Endothelial cell of umbilical vein (primary cell): ENCODE results near the gene ODF2L. TPM values are rescaled to one million over a fixed set of nuclear protein-coding genes. Genes with fewer than 3 reads are reported as not detected.

Experiments used
- BruUV-seq: library from RNA; stranded (reverse); fragments of 400-500 nt; replicated peaks from 2 replicates; lab custom pipeline; 2021; lab: Mats Ljungman, UMichigan
- CTCF ChIA-PET: fragments of 300-600, 350-600 bp; sonication (Branson Sonifier 250); formaldehyde crosslinking; loops from one replicate; lab custom pipeline; 2021; ENCODE audit warnings: antibody characterized with exemption, inconsistent platforms; lab: Charles Lee
- POLR2A ChIA-PET: fragments of 300-600, 350-600 bp; sonication (Branson Sonifier 250); formaldehyde crosslinking; loops from one replicate; lab custom pipeline; 2021; ENCODE audit warnings: antibody characterized with exemption, inconsistent platforms; lab: Charles Lee
- DNase-seq: peaks from one replicate; pipeline ENCODE4 v3.0.0-alpha.2; 2011; ENCODE audit warnings: low read depth, low spot score
- FAIRE-seq: peaks from 2 replicates; lab custom pipeline; 2011; peaks lifted over from hg19 to GRCh38; lab: Jason Lieb, UNC
- H2AFZ ChIP-seq: 2 replicates; pipeline ENCODE4 v1.6.0; 2012; ENCODE audit warnings: low read depth, low read length, control low read depth, inconsistent platforms
- H3K27ac ChIP-seq: 2 replicates; pipeline ENCODE4 v1.5.1; 2011; ENCODE audit warnings: low read depth, mild to moderate bottlenecking, control low read depth, low read length, moderate library complexity; ENCODE audit not compliant: insufficient read depth
- H3K27me3 ChIP-seq, 2 experiments: 2 replicates each; pipeline versions ENCODE4 v1.6.0 to v1.6.1; 2011; ENCODE audit warnings: low read length in 2 of 2, mixed read lengths in 1 of 2; ENCODE audit not compliant: control insufficient read depth in 2 of 2, insufficient read depth in 2 of 2
- H3K36me3 ChIP-seq, 2 experiments: 2 replicates in 1 of 2; 3 replicates in 1 of 2; pipeline ENCODE4 v1.5.1; 2011; ENCODE audit warnings: low read length in 2 of 2, mild to moderate bottlenecking in 1 of 2, moderate library complexity in 1 of 2; ENCODE audit not compliant: control insufficient read depth in 2 of 2, insufficient read depth in 2 of 2; ENCODE audit errors: extremely low read depth in 1 of 2
- H3K4me1 ChIP-seq: 3 replicates; pipeline ENCODE4 v1.5.1; 2011; ENCODE audit warnings: mild to moderate bottlenecking, low read length; ENCODE audit not compliant: control insufficient read depth, insufficient read depth; ENCODE audit errors: extremely low read depth
- H3K4me2 ChIP-seq: 2 replicates; pipeline ENCODE4 v1.6.1; 2011; ENCODE audit warnings: low read length, control low read depth, mixed read lengths; ENCODE audit not compliant: insufficient read depth
- H3K4me3 ChIP-seq, 3 experiments: fragments of 200-600 bp in 1 of 3; sonication (generic), shearing (Covaris generic) in 1 of 3; replicated peaks in 1 of 3; 2 replicates each; pipeline ENCODE4 v1.5.1; 2011 to 2016; ENCODE audit warnings: control low read depth in 3 of 3, low read length in 3 of 3, mild to moderate bottlenecking in 2 of 3, inconsistent platforms in 1 of 3, low read depth in 1 of 3, moderate library complexity in 1 of 3; ENCODE audit not compliant: insufficient read depth in 1 of 3
- H3K79me2 ChIP-seq: 2 replicates; pipeline ENCODE4 v1.6.0; 2012; ENCODE audit warnings: low read length, inconsistent platforms; ENCODE audit not compliant: control insufficient read depth, insufficient read depth
- H3K9ac ChIP-seq: replicated peaks from 2 replicates; pipeline ENCODE3; 2011; ENCODE audit warnings: low read length, control low read depth; ENCODE audit not compliant: insufficient read depth; ENCODE audit errors: extremely low read depth
- H3K9me1 ChIP-seq: replicated peaks from 3 replicates; pipeline ENCODE4 v1.6.0; 2011; ENCODE audit warnings: mild to moderate bottlenecking, low read length; ENCODE audit not compliant: control insufficient read depth, insufficient read depth; ENCODE audit errors: extremely low read depth
- H3K9me3 ChIP-seq: replicated peaks from 2 replicates; pipeline ENCODE4 v1.5.1; 2012; ENCODE audit warnings: low read length, inconsistent platforms; ENCODE audit not compliant: control insufficient read depth, insufficient read depth
- H4K20me1 ChIP-seq: replicated peaks from 2 replicates; pipeline ENCODE3; 2011; ENCODE audit warnings: mild to moderate bottlenecking, low read length; ENCODE audit not compliant: control insufficient read depth, insufficient read depth; ENCODE audit errors: extremely low read depth
- EZH2 ChIP-seq: IDR thresholded peaks from 2 replicates; pipeline ENCODE4 v1.6.1; 2012; ENCODE audit warnings: borderline replicate concordance, low read depth, mild to moderate bottlenecking, moderate library complexity, low read length, inconsistent platforms; ENCODE audit not compliant: severe bottlenecking
- FOS ChIP-seq: IDR thresholded peaks from 2 replicates; pipeline ENCODE4 v1.6.1; 2011; ENCODE audit warnings: mild to moderate bottlenecking, low read length, moderate library complexity, borderline replicate concordance; ENCODE audit not compliant: insufficient read depth
- GATA2 ChIP-seq: IDR thresholded peaks from 2 replicates; pipeline ENCODE4 v1.7.0; 2011; ENCODE audit warnings: low read depth, mild to moderate bottlenecking, moderate library complexity, mixed read lengths, low read length; ENCODE audit not compliant: insufficient read length, insufficient read depth
- MYC ChIP-seq: IDR thresholded peaks from one replicate; pipeline ENCODE4 v1.6.1; 2011; ENCODE audit warnings: mild to moderate bottlenecking, low read depth, low read length
- POLR2A ChIP-seq: IDR thresholded peaks from 2 replicates; pipeline ENCODE4 v1.6.1; 2012; ENCODE audit warnings: low read depth, mild to moderate bottlenecking, control low read depth, low read length
- dilution Hi-C: fragments of 300-500 bp; cut with MboI; formaldehyde crosslinking; loops from one replicate; pipeline ENCODE4 v1.15.0; 2019; ENCODE audit warnings: low sequenced_read_pairs; ENCODE audit not compliant: extremely low pct_ligation_motif_present
- intact Hi-C: fragments of 100-400 bp; cut with micrococcal nuclease; formaldehyde crosslinking; loops from one replicate; pipeline ENCODE4 v1.10.0; 2022
- polyA plus RNA-seq, 4 experiments: library from polyadenylated mRNA; depleted of rRNA in 3 of 4; stranded (reverse) in 3 of 4; unstranded in 1 of 4; fragments of >200 nt; gene quantifications; 2 replicates each; pipeline versions ENCODE4 v1.2.1 to v1.2.3, GENCODE V29; 2011 to 2012; ENCODE audit warnings: missing spikeins in 1 of 4
- total RNA-seq: library from RNA; stranded (reverse); gene quantifications from 2 replicates; pipeline ENCODE4 v1.2.3, GENCODE V29; 2021
- TF ChIP-seq, protein P1 (sequence below), 2 donors: IDR thresholded peaks; 1 replicate in 1 of 2; 2 replicates in 1 of 2; pipeline ENCODE4 v1.5.1; 2011; ENCODE audit warnings: low read length in 2 of 2, mild to moderate bottlenecking in 2 of 2, moderate library complexity in 2 of 2, control low read depth in 1 of 2, inconsistent platforms in 1 of 2, low read depth in 1 of 2; ENCODE audit not compliant: insufficient read depth in 1 of 2; ENCODE audit errors: extremely low read depth in 1 of 2
- TF ChIP-seq, protein P2 (sequence below): IDR thresholded peaks from 2 replicates; pipeline ENCODE4 v1.6.1; 2011; ENCODE audit not compliant: insufficient read depth, insufficient read length

The ODF2L gene
- total and polyA plus RNA-seq, 2 donors (not counting 3 experiments of a cell fraction or from before 2014, with no cell fraction given): 9.6 to 74.7 TPM

DNA sequence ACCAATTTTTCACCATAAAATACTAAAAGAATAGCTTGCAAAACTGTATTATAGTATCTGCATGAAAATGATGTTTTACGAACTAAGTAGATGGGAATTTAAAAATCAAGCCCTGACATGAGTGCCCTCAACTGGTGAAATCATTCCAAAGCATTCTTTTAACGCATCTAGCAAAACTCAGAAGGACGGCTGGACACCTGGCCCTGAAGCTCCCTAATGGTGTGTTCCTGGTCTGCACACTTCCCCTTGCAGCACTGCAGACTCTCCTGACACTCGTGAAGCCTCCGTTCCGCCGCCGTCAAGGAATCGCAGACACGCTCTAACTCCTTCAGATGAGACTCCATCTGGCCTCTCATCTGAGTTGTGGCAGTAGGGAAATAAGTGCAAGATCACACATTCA is 39.9 kb downstream of the ODF2L start:
- H3K27me3 ChIP-seq: no peaks in the 10 kb centered on the region
- H3K4me1 ChIP-seq: no peaks in the 10 kb centered on the region
- H3K79me2 ChIP-seq: no peaks in the 10 kb centered on the region
- intact Hi-C loops: no loop called here
- POLR2A ChIA-PET: no interaction called here
- no peak overlapping the region for H2AFZ ChIP-seq
- dilution Hi-C loops: no loop called here
- CTCF ChIA-PET: no interaction called here
- H3K27ac ChIP-seq: no peak overlapping the region
- H3K9me3 ChIP-seq: no peaks in the 10 kb centered on the region
- no peak for FAIRE-seq
- peaks cover 8 to 26% of the 10 kb centered on the region in 2 experiments for H3K36me3 ChIP-seq
- BruUV-seq: no TSS peak
- H3K4me3 ChIP-seq: no peak overlapping the region
- H3K4me2 ChIP-seq: no peak overlapping the region
- TF ChIP-seq, protein P1, sequence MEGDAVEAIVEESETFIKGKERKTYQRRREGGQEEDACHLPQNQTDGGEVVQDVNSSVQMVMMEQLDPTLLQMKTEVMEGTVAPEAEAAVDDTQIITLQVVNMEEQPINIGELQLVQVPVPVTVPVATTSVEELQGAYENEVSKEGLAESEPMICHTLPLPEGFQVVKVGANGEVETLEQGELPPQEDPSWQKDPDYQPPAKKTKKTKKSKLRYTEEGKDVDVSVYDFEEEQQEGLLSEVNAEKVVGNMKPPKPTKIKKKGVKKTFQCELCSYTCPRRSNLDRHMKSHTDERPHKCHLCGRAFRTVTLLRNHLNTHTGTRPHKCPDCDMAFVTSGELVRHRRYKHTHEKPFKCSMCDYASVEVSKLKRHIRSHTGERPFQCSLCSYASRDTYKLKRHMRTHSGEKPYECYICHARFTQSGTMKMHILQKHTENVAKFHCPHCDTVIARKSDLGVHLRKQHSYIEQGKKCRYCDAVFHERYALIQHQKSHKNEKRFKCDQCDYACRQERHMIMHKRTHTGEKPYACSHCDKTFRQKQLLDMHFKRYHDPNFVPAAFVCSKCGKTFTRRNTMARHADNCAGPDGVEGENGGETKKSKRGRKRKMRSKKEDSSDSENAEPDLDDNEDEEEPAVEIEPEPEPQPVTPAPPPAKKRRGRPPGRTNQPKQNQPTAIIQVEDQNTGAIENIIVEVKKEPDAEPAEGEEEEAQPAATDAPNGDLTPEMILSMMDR (IDR thresholded peaks at IDR 0.05; ENCODE audit: extremely low read depth in 1 of 2, insufficient read depth in 1 of 2, low read depth in 1 of 2, low read length in 2 of 2): no peak
- TF ChIP-seq, protein P2, sequence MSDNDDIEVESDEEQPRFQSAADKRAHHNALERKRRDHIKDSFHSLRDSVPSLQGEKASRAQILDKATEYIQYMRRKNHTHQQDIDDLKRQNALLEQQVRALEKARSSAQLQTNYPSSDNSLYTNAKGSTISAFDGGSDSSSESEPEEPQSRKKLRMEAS: no peak
- TF ChIP-seq EZH2: no peak
- no peak for TF ChIP-seq FOS
- no peak for TF ChIP-seq POLR2A
- TF ChIP-seq GATA2: no peak
- no peak for DNase-seq
- H3K9ac ChIP-seq: no peak overlapping the region
- H3K9me1 ChIP-seq: no peaks in the 10 kb centered on the region
- no peaks in the 10 kb centered on the region for H4K20me1 ChIP-seq

DNA sequence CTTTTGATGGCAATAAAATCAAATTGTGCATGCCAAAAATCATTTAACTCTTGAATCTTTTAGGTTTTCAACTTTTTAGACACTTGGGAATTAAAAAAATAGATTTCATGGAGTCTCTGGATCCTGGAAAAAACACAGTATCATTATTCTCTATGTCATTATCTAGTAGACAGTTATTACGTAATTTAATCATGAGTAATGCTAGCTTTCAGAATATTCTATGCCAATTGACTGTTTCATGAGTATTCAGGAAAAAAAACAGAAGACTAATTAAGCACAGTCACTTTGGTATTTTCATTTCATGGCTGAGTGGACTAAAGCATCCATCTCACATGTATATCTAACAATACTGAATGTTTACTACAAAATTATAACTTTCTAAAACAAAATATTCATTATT is 44.0 kb downstream of the ODF2L start:
- H2AFZ ChIP-seq: no peak overlapping the region
- H3K27me3 ChIP-seq: no peaks in the 10 kb centered on the region
- TF ChIP-seq FOS: no peak
- TF ChIP-seq, protein P1 (IDR thresholded peaks at IDR 0.05; ENCODE audit: extremely low read depth in 1 of 2, insufficient read depth in 1 of 2, low read depth in 1 of 2, low read length in 2 of 2): no peak
- no peak for TF ChIP-seq MYC
- TF ChIP-seq POLR2A: no peak
- H3K79me2 ChIP-seq: no peaks in the 10 kb centered on the region
- ChIA-PET CTCF (no interaction called here), POLR2A (no interaction called here)
- no peak for FAIRE-seq
- no TSS peak for BruUV-seq
- no peak for DNase-seq
- H3K27ac ChIP-seq: no peak overlapping the region
- H3K9ac ChIP-seq: no peak overlapping the region
- no peaks in the 10 kb centered on the region for H3K9me3 ChIP-seq
- dilution Hi-C loops (no loop called here), intact Hi-C loops (no loop called here)
- H4K20me1 ChIP-seq: no peaks in the 10 kb centered on the region
- H3K4me1 ChIP-seq: peaks cover 16% of the 10 kb centered on the region
- H3K4me2 ChIP-seq: no peak overlapping the region
- peaks cover 6 to 21% of the 10 kb centered on the region in 2 experiments for H3K36me3 ChIP-seq
- H3K9me1 ChIP-seq: no peaks in the 10 kb centered on the region
- H3K4me3 ChIP-seq: no peak overlapping the region
